Lower leg skin (tissue), 3 donors: ENCODE results near the gene ELFN1.

ENCODE experiments used
- CTCF ChIP-seq, 3 donors: fragments of 450-650 bp; IDR thresholded peaks; one replicate each; pipeline ENCODE4 v1.5.1; 2016; ENCODE audit warnings: antibody characterized with exemption in 3 of 3, mild to moderate bottlenecking in 3 of 3, moderate library complexity in 2 of 3
- POLR2A ChIP-seq, 2 donors: fragments of 450-650 bp; IDR thresholded peaks; one replicate each; pipeline ENCODE4 v1.6.1; 2016 to 2017; ENCODE audit warnings: antibody characterized with exemption in 2 of 2, mild to moderate bottlenecking in 1 of 2, moderate library complexity in 1 of 2

DNA sequence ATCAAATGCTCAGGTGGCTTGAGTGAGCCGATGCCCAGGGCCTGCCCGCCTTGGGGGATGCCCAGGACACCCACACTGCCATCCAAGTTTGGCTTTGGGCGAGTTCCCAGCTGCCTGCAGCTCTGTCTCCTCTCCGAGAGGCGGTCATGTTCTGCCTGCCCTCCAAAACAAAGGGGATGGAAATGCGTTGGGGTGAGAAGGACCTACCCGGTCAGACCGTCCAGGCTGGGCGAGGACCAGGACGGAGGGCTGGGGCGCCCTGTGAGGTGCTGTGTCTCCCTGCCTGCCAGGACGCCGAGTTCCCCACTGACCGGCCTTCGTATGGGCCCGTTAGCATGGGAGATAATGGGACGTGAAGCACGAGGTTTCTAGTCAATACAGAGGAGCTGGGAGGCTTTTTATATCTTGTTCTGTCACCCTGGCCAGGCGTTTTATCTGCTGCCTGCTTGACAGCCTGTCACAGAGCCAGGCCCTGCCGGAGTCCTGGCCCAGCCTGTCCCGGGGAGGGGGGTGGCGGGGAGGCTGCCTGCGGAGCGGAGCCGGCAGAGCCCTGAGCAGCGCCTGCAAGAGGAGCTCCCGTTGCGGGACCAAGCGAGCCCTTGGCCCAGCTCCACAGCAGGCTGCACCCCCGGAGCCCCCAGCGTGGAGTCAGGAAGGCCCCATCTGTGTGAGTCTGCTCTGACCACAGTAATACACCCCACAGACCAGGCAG is 22.0 kb upstream of the ELFN1 start:
- no peak for TF ChIP-seq POLR2A (IDR thresholded peaks at IDR 0.05)
- no peak for TF ChIP-seq CTCF (IDR thresholded peaks at IDR 0.05)
